PC-3 (cell line): ENCODE results near the gene PRKCQ.

Experiments used
- EZH2 ChIP-seq: fragments of 300-600 bp; sonication (generic); IDR thresholded peaks from one replicate; pipeline ENCODE4 v1.6.1; 2017; ENCODE audit warnings: antibody characterized with exemption, mild to moderate bottlenecking, low read length; ENCODE audit not compliant: unreplicated experiment
- TF ChIP-seq, protein P1 (sequence below): fragments of 300-600 bp; sonication (generic); conservative IDR thresholded peaks from 2 replicates; pipeline ENCODE4 v1.5.1; 2017; ENCODE audit warnings: antibody characterized with exemption, low read depth, mild to moderate bottlenecking, low read length

DNA sequence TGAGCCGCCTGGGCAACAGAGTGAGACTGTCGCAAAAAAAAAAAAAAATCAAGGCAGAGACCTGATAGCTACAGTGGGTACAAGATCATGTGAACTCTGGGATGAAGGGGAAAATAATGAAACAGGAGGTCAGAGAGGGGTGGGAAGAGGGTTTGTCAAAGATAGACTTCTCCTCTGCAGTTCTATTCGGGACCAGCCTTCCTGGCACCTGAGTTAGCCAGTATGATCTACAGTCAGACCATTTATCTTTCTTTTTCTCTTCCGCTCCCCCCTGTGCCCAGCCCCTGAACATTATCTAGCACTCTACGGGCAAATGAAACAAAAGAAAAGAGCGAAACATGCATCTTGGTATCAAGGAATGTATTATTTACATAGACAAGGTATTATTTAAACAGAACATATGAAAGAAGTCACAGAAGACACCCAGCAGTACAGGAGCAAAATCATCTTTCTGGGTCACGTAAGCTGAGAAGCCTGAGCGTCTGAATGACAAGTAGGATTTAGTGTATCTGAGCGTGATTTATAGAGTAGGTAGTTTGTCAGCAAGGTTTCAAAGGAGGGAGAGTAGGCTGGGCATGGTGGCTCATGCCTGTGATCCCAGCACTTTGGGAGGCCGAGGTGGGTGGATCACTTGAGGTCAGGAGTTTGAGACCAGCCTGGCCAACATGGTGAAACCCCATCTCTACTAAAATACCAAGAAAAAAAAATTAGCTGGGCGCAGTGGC lies 109.0 kb downstream of the PRKCQ start:
- TF ChIP-seq, protein P1, sequence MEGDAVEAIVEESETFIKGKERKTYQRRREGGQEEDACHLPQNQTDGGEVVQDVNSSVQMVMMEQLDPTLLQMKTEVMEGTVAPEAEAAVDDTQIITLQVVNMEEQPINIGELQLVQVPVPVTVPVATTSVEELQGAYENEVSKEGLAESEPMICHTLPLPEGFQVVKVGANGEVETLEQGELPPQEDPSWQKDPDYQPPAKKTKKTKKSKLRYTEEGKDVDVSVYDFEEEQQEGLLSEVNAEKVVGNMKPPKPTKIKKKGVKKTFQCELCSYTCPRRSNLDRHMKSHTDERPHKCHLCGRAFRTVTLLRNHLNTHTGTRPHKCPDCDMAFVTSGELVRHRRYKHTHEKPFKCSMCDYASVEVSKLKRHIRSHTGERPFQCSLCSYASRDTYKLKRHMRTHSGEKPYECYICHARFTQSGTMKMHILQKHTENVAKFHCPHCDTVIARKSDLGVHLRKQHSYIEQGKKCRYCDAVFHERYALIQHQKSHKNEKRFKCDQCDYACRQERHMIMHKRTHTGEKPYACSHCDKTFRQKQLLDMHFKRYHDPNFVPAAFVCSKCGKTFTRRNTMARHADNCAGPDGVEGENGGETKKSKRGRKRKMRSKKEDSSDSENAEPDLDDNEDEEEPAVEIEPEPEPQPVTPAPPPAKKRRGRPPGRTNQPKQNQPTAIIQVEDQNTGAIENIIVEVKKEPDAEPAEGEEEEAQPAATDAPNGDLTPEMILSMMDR: no peak
- TF ChIP-seq EZH2: no peak
